ENCODE measurements around the gene LSM12.
"Not testable (repeated sequence)": the region's sequence is repeated elsewhere in the genome, so short reads cannot be mapped to it uniquely, and the experiment has no call there.

Gene LSM12

GRCh38 chr17:44066204-44066930 is at the start of gene LSM12:
Gene LSM12 (minus strand): TSS chr17:44066671. CDS start chr17:44066587, 84 bp downstream.
- DNase-seq = peak; percentile 89

GRCh38 chr17:44115585-44116415 is 49.3 kb upstream of the LSM12 start:
- no peak for DNase-seq

- DNase-seq = no peak
Measured at GRCh38 chr17:44113868-44114840, 47.7 kb upstream of the LSM12 start.

- DNase-seq = no peak
Measured at GRCh38 chr17:44113382-44113781, 46.9 kb upstream of the LSM12 start.

- DNase-seq = no peak
Measured at GRCh38 chr17:44112284-44113280, 46.1 kb upstream of the LSM12 start.

GRCh38 chr17:44111777-44112176 is 45.3 kb upstream of the LSM12 start:
- DNase-seq = no peak

- DNase-seq = peak; percentile 93
Measured at GRCh38 chr17:44110823-44111633, 44.6 kb upstream of the LSM12 start.

- no peak for DNase-seq
Measured at GRCh38 chr17:44110011-44110686, 43.7 kb upstream of the LSM12 start.

GRCh38 chr17:44109312-44109630 is 42.8 kb upstream of the LSM12 start:
- no peak for DNase-seq

- no peak for DNase-seq
Measured at GRCh38 chr17:44108440-44109311, 42.2 kb upstream of the LSM12 start.

- DNase-seq = no peak
Measured at GRCh38 chr17:44106801-44107200, 40.3 kb upstream of the LSM12 start.

GRCh38 chr17:44105941-44106340 is 39.5 kb upstream of the LSM12 start:
- no peak for DNase-seq

GRCh38 chr17:44105483-44105882 is 39.0 kb upstream of the LSM12 start:
- no peak for DNase-seq

- DNase-seq = no peak
Measured at GRCh38 chr17:44102849-44103622, 36.6 kb upstream of the LSM12 start.

GRCh38 chr17:44101858-44102257 is 35.4 kb upstream of the LSM12 start:
- not testable (repeated sequence) for DNase-seq

GRCh38 chr17:44097110-44097958 is 30.9 kb upstream of the LSM12 start:
- no peak for DNase-seq
